ENCODE data around the gene GNAZ. TPM values are rescaled to one million over a fixed set of nuclear protein-coding genes. Genes with fewer than 3 reads are reported as not detected.

GNAZ gene
- polyA plus RNA-seq, 4 donors: 5.1 to 7.0 (median 6.0) TPM

DNA sequence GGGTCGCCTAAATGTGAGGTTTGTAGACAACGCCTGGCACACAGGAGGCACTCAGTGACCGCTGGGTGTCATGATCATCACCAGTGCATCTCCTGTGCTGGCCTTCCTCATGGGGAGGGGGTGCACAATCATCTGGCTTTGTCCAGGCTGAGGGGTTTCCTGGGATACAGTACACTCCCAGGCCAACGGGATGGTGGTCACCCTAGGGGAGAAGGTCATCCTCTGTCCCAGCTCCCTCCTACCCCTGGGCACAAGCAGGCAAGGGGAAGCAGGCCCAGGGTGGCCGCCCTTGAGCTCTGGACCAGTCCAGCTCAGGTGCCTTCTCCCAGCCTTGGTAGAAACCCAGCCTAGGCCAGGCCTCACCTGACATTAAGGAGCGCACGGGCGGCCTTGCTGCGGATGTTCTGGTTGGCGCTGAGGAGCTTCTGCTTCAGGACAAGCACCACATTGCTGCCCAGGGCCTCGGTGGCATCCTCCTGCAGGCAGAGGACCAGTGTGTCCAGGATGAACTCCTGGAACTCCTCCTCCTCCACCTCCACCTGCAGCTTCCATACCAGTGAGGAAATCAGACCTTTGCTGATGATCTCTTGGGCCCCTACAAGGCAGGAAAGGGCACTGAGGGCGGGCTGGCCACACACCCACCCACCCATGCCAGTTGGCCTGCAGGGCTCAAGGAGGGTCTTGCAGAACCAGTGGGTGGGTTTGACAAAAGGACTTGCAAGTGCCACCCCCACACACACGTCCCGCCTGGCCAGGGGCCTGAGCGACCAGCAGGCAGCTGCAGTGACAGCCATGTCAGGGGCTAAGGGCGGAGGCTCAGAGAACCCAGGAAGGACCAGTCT lies 6.6 kb upstream of the GNAZ start:
- DNase-seq (ENCODE audit: low read depth in 4 of 4, low spot score in 2 of 4): no peak

DNA sequence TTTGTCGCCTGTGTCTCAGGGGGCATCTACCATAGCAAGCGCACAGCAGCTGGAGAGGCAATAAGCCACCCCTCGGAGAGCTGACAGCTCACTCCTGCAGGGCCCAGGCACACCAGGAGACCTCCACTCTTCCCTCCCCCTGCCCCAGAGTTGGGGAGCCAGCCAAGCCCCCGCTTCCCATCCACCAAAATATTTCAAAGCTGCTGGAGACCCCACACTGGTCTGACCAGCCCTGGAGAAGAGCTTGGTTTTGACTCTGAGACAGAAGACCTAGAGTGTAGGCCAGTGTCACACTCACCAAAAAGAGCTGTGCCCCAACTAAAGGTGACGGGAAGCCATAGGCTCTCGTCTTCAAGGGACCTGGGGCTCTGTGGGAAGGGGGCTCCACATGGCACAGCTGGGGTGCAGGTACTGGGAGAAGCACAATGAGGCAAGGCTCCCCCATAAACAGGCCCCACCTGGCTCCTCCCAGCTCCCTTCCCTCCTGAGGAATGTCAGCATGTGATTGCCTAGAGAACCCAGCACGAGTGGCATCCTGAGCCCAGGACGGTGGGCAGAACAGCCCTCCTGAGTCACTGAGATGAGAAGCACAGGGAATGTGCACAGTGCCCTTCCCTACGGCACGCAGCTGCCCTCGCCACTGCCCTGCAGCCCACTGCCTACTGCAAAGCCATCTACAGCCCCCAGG lies 5.8 kb upstream of the GNAZ start:
- no peak for DNase-seq (ENCODE audit: low read depth in 4 of 4, low spot score in 2 of 4)

GRCh38 chr22:23065069-23065451 lies 5.3 kb upstream of the GNAZ start:
- no peak for DNase-seq (ENCODE audit: low read depth in 4 of 4, low spot score in 2 of 4)

- no peak for DNase-seq (ENCODE audit: low read depth in 4 of 4, low spot score in 2 of 4)
Measured at GRCh38 chr22:23065495-23066122, 4.7 kb upstream of the GNAZ start.

DNA sequence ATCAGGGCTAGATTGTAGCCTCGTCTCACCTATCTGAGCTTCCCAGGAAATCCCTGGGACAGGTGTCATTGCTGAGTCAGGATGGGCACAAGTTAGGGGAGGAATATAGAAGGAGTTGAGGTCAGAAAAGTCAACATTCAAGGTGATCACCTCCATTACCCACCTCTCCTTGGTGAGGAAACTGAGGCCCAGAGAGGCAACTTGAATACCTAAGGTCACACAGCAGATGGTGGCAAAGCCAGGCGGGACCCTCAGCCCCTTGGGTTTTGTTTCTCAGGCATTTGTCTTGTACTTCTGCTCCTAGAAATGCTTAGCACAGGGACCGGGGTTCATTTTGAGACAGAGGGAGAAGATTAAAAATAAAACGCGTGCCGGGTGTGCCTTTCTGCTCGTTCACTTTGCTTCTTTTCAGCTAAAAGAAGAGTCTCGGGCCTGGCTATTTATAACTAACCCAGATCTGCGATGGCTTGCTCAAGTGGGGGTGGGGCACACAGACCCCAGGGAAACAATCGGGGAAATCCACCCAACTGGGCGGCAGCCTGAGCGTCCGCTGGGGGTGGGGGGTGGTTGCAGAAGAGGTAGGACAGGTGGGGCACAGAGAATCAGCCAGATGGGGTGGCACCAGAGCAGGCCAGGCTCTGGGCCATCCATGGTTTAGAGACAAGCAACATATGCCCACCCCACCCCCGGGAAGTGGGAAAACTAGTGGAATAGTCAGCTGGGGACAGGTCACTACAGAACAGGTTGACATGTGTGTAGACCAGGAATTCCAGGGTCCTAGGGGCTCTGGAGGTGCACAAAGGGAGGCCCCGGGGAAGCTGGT lies 3.9 kb upstream of the GNAZ start:
- DNase-seq (ENCODE audit: low read depth in 4 of 4, low spot score in 2 of 4): no peak

DNA sequence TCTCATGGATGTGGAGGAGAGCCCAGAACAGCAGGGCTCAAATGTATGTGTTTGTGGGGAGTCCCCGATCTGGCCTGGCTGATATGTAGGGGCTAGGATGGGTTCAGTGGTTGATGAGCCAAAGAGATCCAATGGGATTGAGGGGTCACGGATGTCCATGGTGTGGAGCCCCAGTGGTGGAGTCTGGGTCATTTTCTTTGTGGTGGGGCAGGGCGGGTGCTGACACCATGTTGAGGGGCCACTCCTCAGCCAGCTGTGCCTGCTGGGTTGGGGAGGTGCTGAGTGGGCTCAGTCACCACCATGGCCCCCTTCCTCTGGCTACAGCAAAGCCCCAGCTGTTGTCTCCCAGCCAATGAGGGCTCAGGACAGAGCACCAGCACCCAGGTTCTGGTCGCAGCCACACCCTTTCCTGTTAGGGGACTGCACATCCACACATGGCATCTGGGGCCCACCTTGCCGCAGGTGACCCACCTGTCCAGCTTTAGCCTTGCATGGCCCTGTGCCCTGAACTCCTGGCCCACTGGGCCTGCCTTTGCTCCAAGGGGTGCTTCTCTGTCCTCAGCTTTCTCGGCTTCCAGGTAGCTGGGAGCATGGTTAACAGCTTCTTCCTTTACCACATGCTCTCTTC lies 3.2 kb upstream of the GNAZ start:
- DNase-seq (ENCODE audit: low read depth in 4 of 4, low spot score in 2 of 4): no peak

- no peak for DNase-seq (ENCODE audit: low read depth in 4 of 4, low spot score in 2 of 4)
Measured at GRCh38 chr22:23067691-23068090, 2.6 kb upstream of the GNAZ start.

- DNase-seq (ENCODE audit: low read depth in 4 of 4, low spot score in 2 of 4): no peak
Measured at GRCh38 chr22:23068096-23068831, 2.1 kb upstream of the GNAZ start.

DNA sequence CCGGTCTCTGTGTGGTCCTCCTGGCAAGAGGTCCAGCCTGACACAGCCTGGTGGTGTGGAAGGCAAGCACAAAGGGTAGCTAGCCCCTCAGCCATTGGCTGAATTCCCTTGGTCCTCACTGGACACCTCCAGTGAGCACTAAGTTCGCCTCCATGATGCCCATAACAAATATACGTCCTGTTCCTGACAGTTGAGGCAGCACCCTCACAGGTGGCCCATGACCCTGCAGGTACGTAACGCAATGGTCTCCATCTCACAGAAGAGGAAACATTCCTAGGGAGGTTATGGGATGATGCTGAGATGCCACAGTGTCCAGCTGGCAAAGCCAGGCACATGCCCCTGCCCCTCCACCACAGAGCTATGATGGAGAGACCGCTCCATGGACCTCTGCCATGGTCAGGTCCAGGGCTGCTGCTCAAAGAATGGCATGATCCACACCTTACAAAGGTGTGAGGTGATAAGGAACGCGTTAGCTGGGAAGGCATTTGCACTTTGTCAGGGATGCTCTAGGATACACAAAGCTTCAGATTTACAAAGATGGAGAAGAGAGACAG lies 1.4 kb upstream of the GNAZ start:
- DNase-seq (ENCODE audit: low read depth in 4 of 4, low spot score in 2 of 4): no peak

- DNase-seq (ENCODE audit: low read depth in 4 of 4, low spot score in 2 of 4): peak in 3 of 4 donors; percentile 48 to 66 (median 65)
Measured at GRCh38 chr22:23069502-23070357, 589 bp upstream of the GNAZ start.

DNA sequence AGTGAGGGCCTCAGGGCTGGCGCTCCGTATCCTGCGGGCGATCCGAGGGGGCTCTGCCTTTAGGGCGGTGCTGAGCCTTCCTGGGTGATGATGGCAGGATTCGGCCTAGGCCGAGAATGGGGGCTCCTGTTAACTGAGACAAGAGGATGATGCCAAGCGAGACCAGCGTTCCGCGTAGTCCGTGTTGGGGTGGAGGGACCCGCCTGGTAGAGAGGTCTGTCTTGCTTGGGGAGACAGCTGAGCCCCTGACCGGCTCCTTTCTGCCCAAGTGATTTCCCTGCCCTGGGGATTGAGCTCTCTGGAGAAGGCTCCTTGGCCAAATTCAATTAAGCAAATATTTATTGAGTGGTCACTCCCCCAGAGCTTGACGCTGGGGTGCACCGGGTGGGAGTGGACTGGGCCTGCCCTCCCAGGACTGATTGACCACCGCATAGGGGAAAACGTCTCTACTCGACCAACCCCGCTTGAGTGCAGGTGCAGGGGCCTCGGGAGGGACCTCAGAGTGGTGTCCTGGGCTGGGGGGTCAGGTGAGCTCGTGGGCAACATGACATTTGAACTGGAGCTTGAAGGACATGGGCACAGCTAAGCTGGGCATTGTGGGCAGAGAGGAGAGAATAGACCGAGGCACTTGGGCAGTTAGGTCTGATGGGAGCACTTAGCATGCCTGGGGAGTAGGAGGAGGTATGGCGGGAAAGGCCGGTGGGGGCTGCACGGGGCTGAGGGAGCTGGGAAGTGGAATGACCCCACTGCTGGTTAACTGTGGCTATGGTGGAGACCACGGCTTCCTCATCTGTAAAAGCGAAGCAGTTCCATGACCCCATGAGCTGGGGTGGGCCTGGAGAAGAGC lies 1.1 kb downstream of the GNAZ start:
- DNase-seq (ENCODE audit: low read depth in 4 of 4, low spot score in 2 of 4): no peak

DNA sequence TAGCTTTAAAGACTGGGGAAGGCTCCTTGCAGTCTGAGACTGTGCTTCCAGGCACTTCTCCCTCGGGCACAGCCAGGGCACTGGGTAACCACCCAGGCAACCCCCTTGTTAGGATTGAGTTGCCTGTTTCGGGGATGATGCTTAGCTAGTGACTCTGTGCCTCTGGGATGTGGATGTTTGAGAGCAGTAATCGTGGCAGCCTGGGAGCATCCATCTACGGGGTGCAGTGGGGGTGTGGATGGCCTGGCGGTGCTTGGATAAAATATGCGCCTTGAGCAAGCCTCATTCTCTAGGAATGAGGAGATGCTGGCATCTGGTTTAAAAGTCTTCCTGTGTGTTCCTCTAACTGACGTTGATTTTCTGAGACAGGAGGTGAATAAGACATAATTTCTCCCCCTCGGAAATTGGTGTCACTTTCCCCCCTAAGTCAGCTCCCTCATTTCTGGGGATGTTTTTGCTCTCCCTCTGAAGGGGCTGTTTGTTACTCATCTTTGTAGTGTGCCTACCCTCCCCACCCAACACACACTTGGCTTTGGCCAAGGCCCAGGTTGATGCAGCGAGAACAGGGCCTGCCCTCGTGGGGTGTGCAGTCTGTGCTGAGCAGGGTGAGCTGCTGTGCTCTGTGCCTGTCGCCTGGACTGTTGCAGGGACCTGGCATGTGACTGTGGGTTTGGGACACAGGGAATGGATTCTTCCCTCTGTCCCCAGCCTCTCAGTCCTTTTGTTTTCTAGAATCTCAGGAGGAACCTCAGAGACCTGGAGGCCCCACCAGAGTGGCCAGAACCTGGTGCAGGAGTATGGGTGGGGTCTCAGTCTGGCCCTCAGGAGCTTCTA lies 2.0 kb downstream of the GNAZ start:
- DNase-seq (ENCODE audit: low read depth in 4 of 4, low spot score in 2 of 4): no peak

DNA sequence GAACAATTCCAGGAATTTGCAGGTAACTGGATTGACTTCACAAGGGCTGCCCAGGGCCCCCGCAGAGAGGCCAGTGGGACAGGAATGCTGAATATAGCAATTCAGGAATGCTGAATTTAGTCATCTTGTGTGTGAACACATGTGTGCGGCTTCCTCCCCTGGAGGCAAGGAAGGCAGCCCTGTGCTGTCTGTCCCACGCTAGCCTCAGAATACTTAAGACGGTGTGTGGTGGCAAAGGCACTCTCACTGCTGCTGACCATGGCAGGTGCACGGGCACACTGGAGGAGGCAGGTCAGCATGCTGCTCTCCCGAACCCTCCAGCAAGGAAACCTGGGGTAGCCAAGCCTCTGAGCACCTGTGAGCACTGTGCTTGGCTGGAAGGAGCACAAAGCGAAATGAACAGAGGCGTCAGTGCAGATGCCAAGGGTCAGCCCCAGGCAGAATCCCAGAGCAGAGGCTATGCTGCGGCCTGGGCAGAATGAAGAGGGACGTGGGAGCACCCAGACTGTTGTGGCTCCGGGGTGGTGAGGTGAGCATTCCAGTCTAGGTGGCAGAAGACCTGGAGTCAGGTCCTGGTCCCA lies 2.7 kb downstream of the GNAZ start:
- no peak for DNase-seq (ENCODE audit: low read depth in 4 of 4, low spot score in 2 of 4)

- DNase-seq (ENCODE audit: low read depth in 4 of 4, low spot score in 2 of 4): no peak
Measured at GRCh38 chr22:23073526-23074229, 3.4 kb downstream of the GNAZ start.

- no peak for DNase-seq (ENCODE audit: low read depth in 4 of 4, low spot score in 2 of 4)
Measured at GRCh38 chr22:23074451-23074850, 4.1 kb downstream of the GNAZ start.

- DNase-seq (ENCODE audit: low read depth in 4 of 4, low spot score in 2 of 4): no peak
Measured at GRCh38 chr22:23075050-23075449, 4.7 kb downstream of the GNAZ start.
